ENCODE data around the gene MTERF2. TPM values are rescaled to one million over a fixed set of nuclear protein-coding genes. Genes with fewer than 3 reads are reported as not detected.

The MTERF2 gene
- total RNA-seq, 1 donor from 2014 or later = 7.7 TPM

Other genes starting within 250 kb of the MTERF2 start
- gene RIC8B, start 212.5 kb downstream of the MTERF2 start, total RNA-seq (ENCODE audit: unreplicated experiment) = 14.0 TPM
- gene TMEM263, start 31.2 kb downstream of the MTERF2 start, total RNA-seq (ENCODE audit: unreplicated experiment) = 26.1 TPM
- 38.3 TPM for gene CRY1, start 106.4 kb upstream of the MTERF2 start, total RNA-seq (ENCODE audit: unreplicated experiment)